ENCODE data around the gene RNF44.
"Not testable (repeated sequence)": the region's sequence is repeated elsewhere in the genome, so short reads cannot be mapped to it uniquely, and the experiment has no call there.

The RNF44 gene

GRCh38 chr5:176552332-176552869 is 15.2 kb upstream of the RNF44 start:
- DNase-seq (ENCODE audit: low read depth in 2 of 2, low spot score in 1 of 2), result no peak

GRCh38 chr5:176550937-176551336 is 13.7 kb upstream of the RNF44 start:
- not testable (repeated sequence) for DNase-seq (ENCODE audit: low read depth in 2 of 2, low spot score in 1 of 2)

DNA sequence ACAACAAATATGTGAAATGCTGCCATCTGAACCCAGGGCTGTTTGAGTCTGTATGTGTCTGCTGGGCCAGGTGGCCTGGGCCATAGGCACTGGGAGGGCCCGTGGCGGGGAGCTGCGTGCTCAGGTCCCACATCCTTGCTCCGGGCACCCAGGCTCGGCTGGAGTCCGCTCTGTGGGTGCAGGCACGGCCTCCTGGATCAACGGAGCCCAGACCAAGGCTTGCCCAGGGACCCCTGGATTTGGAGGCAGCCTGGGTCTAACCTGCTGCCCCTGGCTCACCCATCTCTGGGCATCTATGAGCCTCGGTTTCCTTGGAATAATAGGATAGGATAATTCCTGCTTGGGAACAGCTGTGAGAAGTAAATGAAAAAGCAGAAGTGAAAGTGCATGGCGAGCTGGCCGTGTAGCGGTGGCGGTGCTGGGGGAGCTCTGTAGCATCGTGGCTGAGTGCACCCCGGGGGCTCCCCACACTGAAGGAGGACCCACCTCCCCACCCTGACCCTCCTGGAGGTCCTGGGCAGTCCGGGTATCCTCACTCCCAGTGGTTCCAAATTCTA is 13.2 kb upstream of the RNF44 start:
- no peak for DNase-seq (ENCODE audit: low read depth in 2 of 2, low spot score in 1 of 2)

DNA sequence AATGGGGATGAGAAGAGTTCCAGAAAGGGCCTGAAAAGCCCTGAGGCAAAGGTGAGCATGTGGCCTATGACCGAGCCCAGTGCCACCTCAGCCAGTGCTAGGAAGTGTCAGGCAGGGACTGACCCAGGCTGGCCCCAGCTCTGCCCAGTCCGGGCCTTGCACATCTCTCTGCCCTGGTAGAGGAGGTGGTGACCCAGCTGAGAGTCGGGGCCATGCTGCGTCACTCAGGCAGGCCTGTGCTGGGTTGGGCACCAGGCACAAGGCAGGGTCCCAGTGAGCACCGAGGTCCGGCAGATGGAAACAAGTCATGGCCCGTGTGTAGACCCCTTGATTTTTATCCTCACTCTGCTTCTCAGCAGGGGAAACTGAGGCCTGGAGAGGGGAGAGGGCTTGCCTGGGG is 12.7 kb upstream of the RNF44 start:
- DNase-seq (ENCODE audit: low read depth in 2 of 2, low spot score in 1 of 2), result no peak

- no peak for DNase-seq (ENCODE audit: low read depth in 2 of 2, low spot score in 1 of 2)
These were observed 11.8 kb upstream of the RNF44 start, which contains the start of gene CDHR2 for GRCh38 chr5:176548967-176549444. TSS of gene CDHR2 (plus strand) at chr5:176549342. CDS start at chr5:176565353, 16,011 bp downstream.

GRCh38 chr5:176547802-176548201 is 10.6 kb upstream of the RNF44 start:
- no peak for DNase-seq (ENCODE audit: low read depth in 2 of 2, low spot score in 1 of 2)

- DNase-seq (ENCODE audit: low read depth in 2 of 2, low spot score in 1 of 2), result no peak
These were observed 8.7 kb upstream of the RNF44 start for GRCh38 chr5:176545737-176546509.

DNA sequence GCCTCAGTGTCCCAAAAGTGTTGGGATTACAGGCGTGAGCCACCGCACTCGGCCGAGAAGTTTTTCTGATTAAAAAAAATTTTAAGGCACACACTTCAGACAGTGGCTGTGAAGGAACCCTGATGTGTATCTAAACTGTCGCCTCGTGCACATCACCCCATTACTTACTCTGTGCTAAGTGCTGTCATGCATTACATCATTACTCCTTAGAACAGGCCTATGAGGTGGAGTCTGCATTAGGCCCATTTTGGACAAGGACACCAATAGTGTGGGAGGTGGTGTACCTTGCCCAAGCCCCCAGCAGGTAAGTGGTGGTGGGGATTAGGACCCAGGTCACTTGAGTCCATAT is 8.2 kb upstream of the RNF44 start:
- DNase-seq (ENCODE audit: low read depth in 2 of 2, low spot score in 1 of 2), result no peak

GRCh38 chr5:176543428-176544182 is 6.4 kb upstream of the RNF44 start:
- no peak for DNase-seq (ENCODE audit: low read depth in 2 of 2, low spot score in 1 of 2)

DNA sequence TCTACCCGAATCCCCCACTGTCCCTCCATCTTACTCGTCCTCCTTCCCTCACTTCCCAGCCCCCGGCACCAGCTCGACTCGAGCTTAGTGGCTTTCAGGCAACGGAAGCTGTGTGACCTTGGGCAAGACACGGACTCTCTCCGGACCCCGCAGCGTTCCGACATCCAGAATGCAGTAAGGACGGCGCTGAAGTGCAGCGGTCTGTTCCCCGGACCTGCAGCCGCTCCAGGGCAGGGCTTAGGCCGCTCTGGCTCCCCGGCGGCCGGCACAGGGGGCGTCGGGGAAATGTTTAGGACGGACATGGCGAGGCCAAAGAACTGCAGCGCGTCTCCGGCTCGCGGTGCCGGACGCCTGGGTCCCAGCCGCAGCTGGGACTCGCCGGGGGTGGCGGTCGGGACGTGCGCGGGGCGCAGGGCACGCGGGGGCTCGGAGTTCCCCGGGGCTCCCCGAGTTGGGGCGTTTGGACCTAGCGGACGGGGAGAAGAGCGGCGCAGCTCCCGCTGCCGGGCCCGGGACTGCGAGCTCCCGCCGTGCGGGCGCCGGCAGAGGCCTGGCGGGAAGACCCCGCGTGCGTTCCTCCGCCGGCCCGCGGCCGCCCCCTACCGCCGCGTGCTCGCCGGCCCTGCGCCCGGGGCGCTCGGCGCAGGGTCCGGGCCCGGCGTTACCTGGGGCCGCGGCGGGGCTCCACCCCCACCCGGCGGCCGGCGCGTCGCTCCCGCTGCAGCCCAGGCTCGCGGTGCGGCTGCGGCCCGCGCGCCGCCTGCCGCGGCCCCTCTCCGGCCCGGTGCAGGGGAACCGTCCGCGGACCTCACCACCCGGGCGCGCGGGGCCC is 5.6 kb upstream of the RNF44 start:
- DNase-seq (ENCODE audit: low read depth in 2 of 2, low spot score in 1 of 2), result no peak

DNA sequence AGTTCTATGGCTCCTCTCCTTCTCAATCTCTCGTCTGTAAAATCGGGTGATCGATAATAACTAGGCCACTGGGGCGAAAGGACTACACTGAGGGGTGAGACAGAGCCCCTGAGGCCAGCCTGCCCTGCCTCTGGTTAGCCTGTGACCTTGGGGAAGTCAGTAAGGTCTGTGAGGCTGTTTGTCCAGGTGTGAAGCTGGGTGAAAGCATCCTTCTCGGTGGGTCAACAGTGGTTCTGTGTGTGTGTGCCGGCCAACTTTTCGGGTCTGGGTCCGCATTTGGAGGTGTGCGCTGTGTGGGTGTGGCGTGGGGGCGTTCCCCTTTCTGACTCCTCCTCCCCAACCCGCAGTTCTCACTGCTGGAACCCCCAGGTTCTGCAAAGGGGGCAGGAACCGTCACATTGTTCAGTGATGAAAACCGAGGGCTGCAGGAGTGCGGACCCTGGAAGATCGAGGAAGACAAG is 5.0 kb upstream of the RNF44 start:
- DNase-seq (ENCODE audit: low read depth in 2 of 2, low spot score in 1 of 2), result no peak

DNA sequence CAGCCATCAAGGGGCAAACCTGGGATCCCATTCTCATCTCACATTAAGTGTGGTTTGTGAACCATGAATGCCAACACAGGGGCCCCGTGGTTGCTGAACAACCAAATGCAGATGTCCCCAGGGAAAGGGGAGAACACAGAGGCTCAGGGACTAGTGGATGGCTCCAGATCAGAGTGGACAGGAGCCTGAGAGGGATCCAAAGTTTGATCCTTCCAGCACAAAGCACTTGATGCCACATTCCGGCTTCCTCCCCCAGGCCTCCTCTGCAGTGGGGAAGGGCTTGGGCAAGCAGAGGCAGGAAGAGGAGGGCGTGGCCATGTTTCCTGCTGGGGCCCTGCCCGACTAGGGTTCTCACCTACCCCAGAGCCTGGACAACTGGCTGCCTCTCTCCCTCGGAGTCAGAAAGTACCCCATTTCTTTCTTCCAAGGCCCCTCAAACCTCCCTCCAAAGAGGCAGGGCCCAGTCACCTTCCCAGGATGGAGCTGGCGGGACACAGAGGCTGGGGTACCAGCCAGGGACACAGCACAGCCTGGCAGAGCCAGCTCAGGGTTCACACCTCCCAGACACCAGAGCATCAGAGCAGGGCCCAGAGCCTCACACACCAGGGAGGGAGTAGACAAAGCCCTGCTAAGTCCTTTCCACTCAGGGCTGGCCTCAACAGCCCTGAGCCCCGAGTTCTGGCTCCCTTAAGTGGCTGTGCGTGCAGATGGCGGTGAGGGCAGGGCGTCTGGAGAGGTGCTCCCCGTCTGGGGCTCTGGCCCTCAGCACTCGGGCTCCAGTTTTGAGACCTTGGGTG is 4.3 kb upstream of the RNF44 start:
- DNase-seq (ENCODE audit: low read depth in 2 of 2, low spot score in 1 of 2), result peak in 1 of 2 donors; percentile 52

- DNase-seq (ENCODE audit: low read depth in 2 of 2, low spot score in 1 of 2), result no peak
These were observed 3.7 kb upstream of the RNF44 start for GRCh38 chr5:176540956-176541337.

DNA sequence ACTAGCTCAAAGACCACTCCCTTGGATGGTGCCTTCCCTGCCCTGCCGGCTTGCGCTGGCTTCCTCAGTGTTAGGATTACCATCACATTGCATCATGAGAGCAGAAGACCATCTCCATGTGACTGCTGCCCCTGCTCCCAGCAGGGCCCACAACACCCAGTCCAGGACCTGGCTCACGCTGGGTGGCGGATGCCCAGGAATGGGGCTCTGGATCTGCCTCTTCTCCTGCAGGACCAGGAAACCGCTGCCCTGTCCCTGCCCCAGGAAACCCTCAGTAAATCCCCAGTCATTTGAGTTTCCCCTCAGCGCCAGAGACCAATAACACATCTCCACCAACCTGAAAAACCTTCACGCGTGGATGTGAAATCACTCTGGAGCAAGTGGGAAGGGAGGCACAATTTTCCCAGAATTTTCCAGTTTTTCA is 3.3 kb upstream of the RNF44 start:
- DNase-seq (ENCODE audit: low read depth in 2 of 2, low spot score in 1 of 2), result no peak

DNA sequence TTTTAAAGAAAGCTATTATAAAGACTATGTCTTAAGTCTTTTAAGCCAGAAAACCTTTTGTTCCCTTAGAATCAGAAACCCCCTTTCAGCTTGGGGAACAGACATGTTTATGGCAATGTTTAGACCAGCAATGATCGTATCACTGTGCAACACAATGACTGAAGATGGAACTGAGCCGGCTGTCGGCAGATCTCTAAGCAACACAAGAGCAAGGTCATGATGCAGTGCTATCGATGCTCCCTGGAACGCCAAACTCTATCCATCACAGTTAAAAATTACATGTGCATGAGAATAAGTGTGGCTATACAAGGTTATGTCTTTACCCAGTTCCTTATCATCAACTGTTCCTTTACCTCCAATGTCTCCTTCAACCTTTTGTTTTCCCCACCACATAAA is 1.8 kb upstream of the RNF44 start:
- no peak for DNase-seq (ENCODE audit: low read depth in 2 of 2, low spot score in 1 of 2)

DNA sequence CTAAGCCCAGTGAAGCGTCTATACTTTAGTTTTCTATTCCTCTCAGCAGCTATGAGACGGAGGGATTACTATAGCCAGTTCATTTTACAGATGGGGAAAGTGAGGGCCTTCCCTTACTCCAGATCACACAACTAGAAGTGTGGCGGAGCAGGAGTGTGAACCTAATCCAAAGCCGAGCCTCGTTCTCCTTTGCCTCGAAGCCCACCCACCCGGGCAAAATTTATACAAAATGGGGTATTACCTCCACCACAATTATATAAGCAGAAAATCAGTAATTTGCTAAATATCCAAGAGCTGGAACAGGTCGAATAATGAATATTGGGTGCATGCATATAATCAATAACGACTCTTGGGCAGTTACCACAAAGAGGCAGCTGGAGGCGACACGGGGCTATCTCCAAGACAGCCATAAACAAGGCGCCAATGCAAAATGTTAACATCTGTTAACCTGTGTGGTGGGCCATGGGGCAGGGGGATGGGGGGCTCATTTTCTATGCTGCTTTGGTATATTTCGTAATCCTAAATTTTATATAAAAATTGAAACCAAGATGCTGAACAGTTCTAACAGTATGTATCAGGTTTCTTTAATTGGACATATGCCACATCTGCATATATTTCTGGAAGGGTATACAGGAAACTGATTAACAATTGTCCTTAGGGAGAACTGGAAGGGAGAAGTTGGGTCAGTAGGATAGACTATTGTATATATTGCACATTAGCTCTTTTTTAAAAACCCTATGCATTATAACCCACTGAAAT is 1.2 kb upstream of the RNF44 start:
- DNase-seq (ENCODE audit: low read depth in 2 of 2, low spot score in 1 of 2), result no peak

DNA sequence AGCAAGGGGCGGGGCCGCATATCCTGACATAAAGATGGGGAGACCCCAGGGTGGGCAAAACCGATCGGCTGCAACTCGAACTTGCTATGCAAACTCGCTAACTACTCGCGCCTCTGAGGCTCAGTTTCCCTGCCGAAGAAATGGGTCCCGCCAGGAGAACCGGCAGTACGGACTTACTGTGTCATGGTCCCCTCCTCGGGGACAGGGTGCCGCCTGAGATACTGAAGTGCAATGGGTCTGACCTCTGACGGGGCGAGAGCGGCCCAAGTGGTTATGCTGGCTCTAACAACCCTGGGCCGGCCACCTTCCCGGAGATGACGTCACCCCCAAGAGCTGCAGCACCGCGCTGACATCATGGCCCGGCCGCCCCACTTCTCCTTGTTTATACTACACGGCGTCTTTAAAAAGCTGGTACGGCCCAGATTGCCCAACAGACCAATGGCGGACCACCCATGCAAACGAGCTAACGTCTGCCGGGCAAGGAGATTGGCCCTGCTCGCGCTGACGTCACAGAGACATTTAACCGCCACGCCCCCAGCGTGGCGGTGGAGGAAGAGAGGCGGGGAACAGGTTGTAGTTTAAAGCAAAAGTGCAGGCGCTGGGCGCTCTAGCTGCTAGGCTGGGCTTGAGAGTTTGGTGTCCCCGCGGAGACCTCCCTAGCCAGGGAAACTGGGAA is 490 bp upstream of the RNF44 start:
- peak; percentile 85 to 95 for DNase-seq (ENCODE audit: low read depth in 2 of 2, low spot score in 1 of 2)

DNA sequence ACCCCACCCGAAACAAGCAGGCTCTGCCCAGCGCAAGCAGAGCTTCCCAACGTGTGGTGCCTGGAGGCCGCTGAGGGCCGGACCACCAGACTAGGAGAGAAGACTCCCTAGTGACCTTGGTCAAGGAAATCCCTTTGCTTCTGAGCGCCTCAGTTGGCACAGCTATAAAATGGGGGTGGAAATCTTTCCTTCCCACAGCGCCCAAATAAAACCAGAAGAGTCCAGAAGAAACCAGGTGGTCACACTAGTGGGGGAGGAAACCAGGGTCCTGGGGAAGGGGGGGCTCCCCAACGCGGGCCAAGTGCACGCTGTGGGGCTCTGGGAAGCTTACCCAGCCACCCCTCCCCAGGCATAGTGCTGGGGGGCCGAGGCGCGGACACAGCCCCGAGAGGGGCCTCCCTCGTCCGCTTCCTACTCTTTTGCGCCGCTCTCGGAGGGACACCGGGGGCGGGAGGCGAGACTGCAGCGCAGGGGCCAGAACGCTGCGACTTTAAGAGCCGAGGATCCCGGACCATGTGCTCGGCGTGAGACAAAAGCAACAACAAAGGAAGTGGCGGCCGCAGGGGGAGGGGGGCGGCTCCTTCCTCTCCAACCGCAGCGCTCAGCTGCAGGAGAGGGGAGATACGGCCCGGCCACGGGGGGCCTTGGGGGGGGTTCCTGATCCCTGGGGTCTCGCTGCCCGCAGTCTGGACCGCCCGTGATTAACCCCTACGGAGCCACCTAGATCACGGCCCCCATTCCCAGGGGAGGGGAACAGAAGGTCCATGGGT is 885 bp downstream of the RNF44 start:
- DNase-seq (ENCODE audit: low read depth in 2 of 2, low spot score in 1 of 2), result peak; percentile 53 to 67
